C4-2B (cell line): ENCODE measurements around the gene NRN1L.

ENCODE experiments used
- ZFX ChIP-seq: fragments of 450-650 bp; IDR thresholded peaks from 2 replicates; pipeline ENCODE4 v1.6.1; 2017
- TF ChIP-seq, protein P1 (sequence below): fragments of 450-650 bp; conservative IDR thresholded peaks from 2 replicates; pipeline ENCODE4 v1.5.1; 2017; ENCODE audit warnings: mild to moderate bottlenecking

- TF ChIP-seq, protein P1, sequence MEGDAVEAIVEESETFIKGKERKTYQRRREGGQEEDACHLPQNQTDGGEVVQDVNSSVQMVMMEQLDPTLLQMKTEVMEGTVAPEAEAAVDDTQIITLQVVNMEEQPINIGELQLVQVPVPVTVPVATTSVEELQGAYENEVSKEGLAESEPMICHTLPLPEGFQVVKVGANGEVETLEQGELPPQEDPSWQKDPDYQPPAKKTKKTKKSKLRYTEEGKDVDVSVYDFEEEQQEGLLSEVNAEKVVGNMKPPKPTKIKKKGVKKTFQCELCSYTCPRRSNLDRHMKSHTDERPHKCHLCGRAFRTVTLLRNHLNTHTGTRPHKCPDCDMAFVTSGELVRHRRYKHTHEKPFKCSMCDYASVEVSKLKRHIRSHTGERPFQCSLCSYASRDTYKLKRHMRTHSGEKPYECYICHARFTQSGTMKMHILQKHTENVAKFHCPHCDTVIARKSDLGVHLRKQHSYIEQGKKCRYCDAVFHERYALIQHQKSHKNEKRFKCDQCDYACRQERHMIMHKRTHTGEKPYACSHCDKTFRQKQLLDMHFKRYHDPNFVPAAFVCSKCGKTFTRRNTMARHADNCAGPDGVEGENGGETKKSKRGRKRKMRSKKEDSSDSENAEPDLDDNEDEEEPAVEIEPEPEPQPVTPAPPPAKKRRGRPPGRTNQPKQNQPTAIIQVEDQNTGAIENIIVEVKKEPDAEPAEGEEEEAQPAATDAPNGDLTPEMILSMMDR = no peak
- TF ChIP-seq ZFX = no peak
These were observed 33.2 kb downstream of the NRN1L start for GRCh38 chr16:67917852-67918236.
